HL-60/S4 treated with phorbol 12-myristate 13-acetate at 8.2 ng/mL for 4 days and 3 days (cell line): ENCODE data around the gene ECD.

ENCODE experiments used
- in situ Hi-C: fragments of 300-500 bp; cut with MboI; formaldehyde crosslinking; loops from 2 replicates; pipeline ENCODE4 v1.15.0; 2022; ENCODE audit warnings: low sequenced_read_pairs

ECD gene

GRCh38 chr10:73099141-73099540, 68.7 kb downstream of the ECD start:
- in situ Hi-C loops: no loop called here

DNA sequence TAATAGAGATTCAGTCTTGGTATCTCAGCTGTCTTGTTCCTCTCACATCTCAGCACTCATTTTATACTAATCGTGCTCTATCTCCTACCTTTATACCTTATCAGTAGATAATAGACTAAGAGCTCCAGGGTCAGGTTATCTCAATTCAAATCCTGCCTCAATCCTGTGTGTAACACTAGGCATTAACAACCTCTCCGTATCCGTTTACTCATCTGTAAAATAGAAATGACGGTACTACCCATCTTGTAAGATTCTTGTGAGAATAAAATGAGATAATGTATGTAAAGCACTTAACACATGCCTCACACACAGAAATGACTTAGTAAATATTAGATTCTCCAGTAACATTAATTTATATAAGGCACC, 70.5 kb downstream of the ECD start:
- in situ Hi-C loops: no loop called here

GRCh38 chr10:73096449-73097304, 71.1 kb downstream of the ECD start, which contains the start of gene P4HA1:
Gene P4HA1, minus strand, starts transcription at chr10:73096866. Its CDS starts 21,983 bp downstream, at chr10:73074883.
- in situ Hi-C loops: no loop called here

- in situ Hi-C loops: no loop called here
Observed at GRCh38 chr10:73096041-73096448, 71.8 kb downstream of the ECD start.

DNA sequence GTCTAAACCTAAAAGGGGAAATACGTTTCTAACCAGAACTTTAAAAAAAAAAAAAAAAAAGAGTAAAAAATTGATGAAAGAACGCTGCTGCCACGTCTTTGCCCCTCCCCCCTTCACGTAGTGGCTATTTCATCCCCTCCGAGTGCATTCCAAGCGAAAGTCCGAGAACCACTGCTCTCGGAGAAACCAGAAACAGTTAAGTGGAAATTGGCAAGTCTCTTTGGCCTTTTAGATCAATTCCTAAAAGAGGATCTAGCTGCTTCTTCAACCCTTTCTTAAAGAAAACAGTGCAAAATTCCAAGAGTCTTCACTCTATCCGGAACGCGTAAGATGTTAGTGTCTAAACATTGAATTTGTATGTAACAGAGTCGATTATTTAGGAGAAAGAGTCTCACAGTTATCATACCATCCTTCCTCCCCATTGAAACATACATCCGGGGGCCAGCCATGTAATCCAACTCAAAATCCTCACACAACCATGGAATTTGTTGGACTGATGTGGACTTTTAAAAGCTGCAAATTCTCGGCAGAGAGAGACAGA, 72.3 kb downstream of the ECD start:
- in situ Hi-C loops: no loop called here

DNA sequence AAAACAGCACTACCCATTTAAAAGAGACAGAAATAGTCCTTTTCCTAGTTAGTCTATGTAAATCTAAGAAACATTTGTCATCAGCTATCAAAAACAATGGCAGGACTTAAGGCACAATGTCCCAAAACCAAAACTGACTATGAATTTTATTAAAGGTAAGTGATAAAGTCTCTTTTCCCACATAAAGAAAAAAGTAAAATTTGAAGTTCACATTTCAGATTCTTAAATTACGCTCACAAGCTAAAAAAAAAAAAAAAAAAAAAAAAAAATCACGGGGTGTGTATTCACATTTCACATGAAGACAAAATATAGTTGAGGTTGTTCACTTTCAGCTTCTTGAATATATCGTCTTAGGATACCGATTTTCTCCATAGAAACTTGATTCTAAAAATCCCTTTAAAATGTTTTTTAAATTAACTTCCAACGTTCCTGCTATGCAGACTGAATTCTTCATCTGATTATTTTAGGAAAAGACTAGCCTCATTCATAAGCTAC, 72.8 kb downstream of the ECD start:
- in situ Hi-C loops: no loop called here

GRCh38 chr10:73093922-73094850, 73.6 kb downstream of the ECD start:
- in situ Hi-C loops: no loop called here

GRCh38 chr10:73092830-73093229, 75.0 kb downstream of the ECD start:
- in situ Hi-C loops: no loop called here

- in situ Hi-C loops: no loop called here
Observed at GRCh38 chr10:73088304-73088703, 79.5 kb downstream of the ECD start.

DNA sequence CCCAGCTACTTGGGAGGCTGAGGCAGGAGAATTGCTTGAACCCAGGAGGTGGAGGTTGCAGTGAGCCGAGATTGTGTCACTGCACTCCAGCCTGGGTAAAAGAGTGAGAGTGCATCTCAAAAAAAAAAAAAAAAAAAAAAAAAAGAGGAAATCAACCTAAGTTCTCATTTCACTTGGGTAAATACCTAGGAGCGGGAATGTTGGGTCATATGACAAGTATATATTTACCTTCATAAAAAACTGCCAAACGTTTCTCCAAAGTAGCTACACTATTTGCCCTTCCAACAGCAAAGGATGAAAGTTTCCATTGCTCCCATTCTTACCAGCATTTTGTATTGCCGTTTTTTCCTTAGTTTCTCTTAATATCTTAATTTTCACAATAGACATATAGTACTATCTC, 81.0 kb downstream of the ECD start:
- in situ Hi-C loops: no loop called here

DNA sequence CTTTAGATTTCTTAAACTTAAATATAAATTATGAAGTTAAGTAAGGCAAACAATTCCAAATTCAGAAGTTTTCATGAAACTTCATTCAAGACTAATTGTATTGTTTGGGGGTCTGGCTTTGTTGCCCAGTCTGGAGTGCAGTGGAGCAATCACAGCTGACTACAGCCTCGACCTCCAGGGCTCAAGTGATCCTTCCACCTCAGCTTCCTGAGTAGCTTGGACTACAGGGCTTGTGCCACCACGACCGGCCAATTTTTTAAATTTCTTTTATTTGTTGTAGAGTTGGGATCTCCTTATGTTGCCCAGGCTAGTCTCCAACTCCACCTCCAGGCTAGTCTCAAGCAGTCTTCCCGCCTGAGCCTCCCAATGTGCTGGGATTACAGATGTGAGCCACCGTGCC, 83.6 kb downstream of the ECD start:
- in situ Hi-C loops: no loop called here
